NT2/D1 (cell line): ENCODE data around the gene RAB22A.

Experiments
- SUZ12 ChIP-seq: IDR thresholded peaks from 2 replicates; pipeline ENCODE4 v1.6.1; 2011; ENCODE audit not compliant: insufficient read length, insufficient read depth; ENCODE audit errors: extremely low read depth
- ZNF274 ChIP-seq: IDR thresholded peaks from 2 replicates; pipeline ENCODE4 v1.6.1; 2011; ENCODE audit warnings: mild to moderate bottlenecking, low read depth, low read length

GRCh38 chr20:58375759-58376352 lies 66.3 kb downstream of the RAB22A start:
- no peak for TF ChIP-seq SUZ12
- TF ChIP-seq ZNF274 = no peak
